ENCODE data around the gene SQSTM1. TPM values are rescaled to one million over a fixed set of nuclear protein-coding genes. Genes with fewer than 3 reads are reported as not detected.

The SQSTM1 gene
- total and polyA plus RNA-seq, 9 of the 15 experiments (the other 6 are each of a cell fraction or from before 2014, with no cell fraction given): 5.6 to 148 (median 64.0) TPM

DNA sequence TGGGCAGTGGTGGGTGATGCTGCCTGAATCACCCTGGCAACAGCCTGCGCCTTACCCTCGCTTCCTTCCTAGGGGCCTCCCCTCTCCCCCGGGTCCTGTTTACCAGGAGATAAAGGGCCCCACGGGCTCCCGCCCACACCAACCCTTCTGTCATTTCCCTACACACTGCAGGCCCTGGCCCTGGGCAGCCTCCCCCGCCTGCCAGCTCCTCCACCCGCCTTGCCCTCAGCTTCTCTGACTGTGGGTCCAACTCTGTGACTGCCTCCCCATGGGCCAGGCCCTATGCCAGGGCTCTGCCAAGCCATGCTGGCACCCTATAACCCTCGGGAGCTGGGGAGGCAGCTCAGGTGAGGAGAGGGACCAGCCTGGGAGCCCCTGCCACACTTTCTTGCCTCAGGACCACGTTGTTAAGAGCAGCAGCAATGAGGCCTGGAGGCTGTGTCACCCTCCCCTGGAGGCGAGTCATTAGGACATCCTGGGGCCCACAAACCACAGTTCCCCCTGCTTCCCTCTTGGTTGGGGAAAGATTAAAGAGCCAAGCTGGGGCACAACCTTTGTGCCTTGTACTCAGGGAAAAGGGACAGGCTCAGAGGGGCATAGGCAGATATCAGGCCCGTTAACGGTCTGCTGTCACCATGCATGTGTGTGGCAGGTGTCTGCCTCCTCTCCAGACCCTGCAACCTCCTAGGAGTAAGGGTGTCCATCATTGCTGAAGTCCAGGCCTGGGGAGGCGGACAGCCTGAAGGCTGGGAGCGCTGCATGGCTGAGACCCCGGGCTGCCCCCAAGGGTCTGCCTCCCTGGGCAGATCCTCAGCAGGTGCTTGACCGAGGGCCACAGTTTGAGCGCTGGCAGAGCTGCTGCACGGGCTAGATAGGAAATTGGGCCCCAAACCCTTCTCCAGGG is 16.8 kb upstream of the SQSTM1 start (continued):
- no peak for TF ChIP-seq THRA (IDR thresholded peaks at IDR 0.05)
- TF ChIP-seq, protein P1, sequence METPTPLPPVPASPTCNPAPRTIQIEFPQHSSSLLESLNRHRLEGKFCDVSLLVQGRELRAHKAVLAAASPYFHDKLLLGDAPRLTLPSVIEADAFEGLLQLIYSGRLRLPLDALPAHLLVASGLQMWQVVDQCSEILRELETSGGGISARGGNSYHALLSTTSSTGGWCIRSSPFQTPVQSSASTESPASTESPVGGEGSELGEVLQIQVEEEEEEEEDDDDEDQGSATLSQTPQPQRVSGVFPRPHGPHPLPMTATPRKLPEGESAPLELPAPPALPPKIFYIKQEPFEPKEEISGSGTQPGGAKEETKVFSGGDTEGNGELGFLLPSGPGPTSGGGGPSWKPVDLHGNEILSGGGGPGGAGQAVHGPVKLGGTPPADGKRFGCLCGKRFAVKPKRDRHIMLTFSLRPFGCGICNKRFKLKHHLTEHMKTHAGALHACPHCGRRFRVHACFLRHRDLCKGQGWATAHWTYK (CRISPR knock-in tag; IDR thresholded peaks at IDR 0.05): no peak
- TF ChIP-seq CBFA2T2 (conservative IDR thresholded peaks at IDR 0.05): peak; percentile 50
- 0 out of 2 replicates have a peak, but pooled peaks have one; percentile 25 for TF ChIP-seq FOXP1 (CRISPR knock-in tag; IDR thresholded peaks at IDR 0.05)
- no peak for TF ChIP-seq ELF1 (tag; IDR thresholded peaks at IDR 0.05)
- no peak for TF ChIP-seq FUS (optimal IDR thresholded peaks at IDR 0.05; ENCODE audit: low read depth, low read length)
- no peak for TF ChIP-seq IRF9 (tag; IDR thresholded peaks at IDR 0.05)
- TF ChIP-seq TCF3 (CRISPR knock-in tag; IDR thresholded peaks at IDR 0.05): peak; percentile 28; the same call in 1 of the 2 replicates
- no peak for TF ChIP-seq CTBP1 (IDR thresholded peaks at IDR 0.05; ENCODE audit: borderline replicate concordance)
- TF ChIP-seq U2AF1 (optimal IDR thresholded peaks at IDR 0.05; ENCODE audit: low read depth, low read length): no peak
- TF ChIP-seq MAX (CRISPR knock-in tag; IDR thresholded peaks at IDR 0.05): peak; percentile 68
- TF ChIP-seq LCOR (CRISPR knock-in tag; IDR thresholded peaks at IDR 0.05): no peak
- 0 out of 2 replicates have a peak, but pooled peaks have one; percentile 40 for TF ChIP-seq SUPT5H (IDR thresholded peaks at IDR 0.05)
- TF ChIP-seq ZC3H11A (IDR thresholded peaks at IDR 0.05; ENCODE audit: low read depth, low read length): no peak
- no peak for TF ChIP-seq ZBTB7A (IDR thresholded peaks at IDR 0.05; ENCODE audit: borderline replicate concordance, control insufficient read depth, low read depth, low read length)
- peak; percentile 14 for TF ChIP-seq RBBP5 (IDR thresholded peaks at IDR 0.05; ENCODE audit: borderline replicate concordance, insufficient read depth, low read length, poor library complexity, severe bottlenecking)
- TF ChIP-seq, protein P2, sequence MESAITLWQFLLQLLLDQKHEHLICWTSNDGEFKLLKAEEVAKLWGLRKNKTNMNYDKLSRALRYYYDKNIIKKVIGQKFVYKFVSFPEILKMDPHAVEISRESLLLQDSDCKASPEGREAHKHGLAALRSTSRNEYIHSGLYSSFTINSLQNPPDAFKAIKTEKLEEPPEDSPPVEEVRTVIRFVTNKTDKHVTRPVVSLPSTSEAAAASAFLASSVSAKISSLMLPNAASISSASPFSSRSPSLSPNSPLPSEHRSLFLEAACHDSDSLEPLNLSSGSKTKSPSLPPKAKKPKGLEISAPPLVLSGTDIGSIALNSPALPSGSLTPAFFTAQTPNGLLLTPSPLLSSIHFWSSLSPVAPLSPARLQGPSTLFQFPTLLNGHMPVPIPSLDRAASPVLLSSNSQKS (CRISPR knock-in tag; IDR thresholded peaks at IDR 0.05): no peak
- TF ChIP-seq RBM15 (IDR thresholded peaks at IDR 0.05; ENCODE audit: insufficient read depth, low read length): no peak
- TF ChIP-seq, protein P3, sequence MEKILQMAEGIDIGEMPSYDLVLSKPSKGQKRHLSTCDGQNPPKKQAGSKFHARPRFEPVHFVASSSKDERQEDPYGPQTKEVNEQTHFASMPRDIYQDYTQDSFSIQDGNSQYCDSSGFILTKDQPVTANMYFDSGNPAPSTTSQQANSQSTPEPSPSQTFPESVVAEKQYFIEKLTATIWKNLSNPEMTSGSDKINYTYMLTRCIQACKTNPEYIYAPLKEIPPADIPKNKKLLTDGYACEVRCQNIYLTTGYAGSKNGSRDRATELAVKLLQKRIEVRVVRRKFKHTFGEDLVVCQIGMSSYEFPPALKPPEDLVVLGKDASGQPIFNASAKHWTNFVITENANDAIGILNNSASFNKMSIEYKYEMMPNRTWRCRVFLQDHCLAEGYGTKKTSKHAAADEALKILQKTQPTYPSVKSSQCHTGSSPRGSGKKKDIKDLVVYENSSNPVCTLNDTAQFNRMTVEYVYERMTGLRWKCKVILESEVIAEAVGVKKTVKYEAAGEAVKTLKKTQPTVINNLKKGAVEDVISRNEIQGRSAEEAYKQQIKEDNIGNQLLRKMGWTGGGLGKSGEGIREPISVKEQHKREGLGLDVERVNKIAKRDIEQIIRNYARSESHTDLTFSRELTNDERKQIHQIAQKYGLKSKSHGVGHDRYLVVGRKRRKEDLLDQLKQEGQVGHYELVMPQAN (IDR thresholded peaks at IDR 0.05; ENCODE audit: borderline replicate concordance): no peak
- peak; percentile 33 for TF ChIP-seq ARID1B (IDR thresholded peaks at IDR 0.05)
- no peak for TF ChIP-seq SP1 (CRISPR knock-in tag; IDR thresholded peaks at IDR 0.05)

Measured in K562 (cell line).